Type B pancreatic cell (in vitro differentiated cells): ENCODE measurements around the gene IRF2BP1. TPM values are rescaled to one million over a fixed set of nuclear protein-coding genes. Genes with fewer than 3 reads are reported as not detected.

Experiments
- DNase-seq: peaks from one replicate; pipeline ENCODE4 v3.0.0; 2021; ENCODE audit warnings: mixed read lengths; ENCODE audit not compliant: unreplicated experiment; ENCODE audit errors: extremely low spot score
- H3K27ac Mint-ChIP-seq: 2 replicates; pipeline ENCODE4 v1.8.0; 2021; ENCODE audit warnings: mild to moderate bottlenecking, mixed read lengths
- H3K27me3 Mint-ChIP-seq: 2 replicates; pipeline ENCODE4 v1.8.0; 2021; ENCODE audit warnings: mixed read lengths
- H3K36me3 Mint-ChIP-seq: 2 replicates; pipeline ENCODE4 v1.8.0; 2021; ENCODE audit warnings: mixed read lengths
- H3K4me1 Mint-ChIP-seq: one replicate; pipeline ENCODE4 v1.8.0; 2021; ENCODE audit warnings: mixed read lengths; ENCODE audit not compliant: unreplicated experiment
- H3K4me3 Mint-ChIP-seq: 2 replicates; pipeline ENCODE4 v1.8.0; 2021; ENCODE audit warnings: mild to moderate bottlenecking, mixed read lengths
- H3K9me3 Mint-ChIP-seq: 2 replicates; pipeline ENCODE4 v1.8.0; 2021; ENCODE audit warnings: mixed read lengths
- total RNA-seq: library from RNA; stranded (reverse); gene quantifications from 2 replicates; pipeline ENCODE4 v1.2.1, GENCODE V29; 2021; ENCODE audit warnings: low replicate concordance
- TF ChIP-seq, protein P1 (sequence below): fragments of 200-600 bp; sonication (generic); conservative IDR thresholded peaks from 2 replicates; pipeline ENCODE4 v1.5.0; 2021; ENCODE audit warnings: antibody characterized with exemption, mild to moderate bottlenecking

The IRF2BP1 gene
- total RNA-seq, 1 donor from 2014 or later: 32.2 TPM

DNA sequence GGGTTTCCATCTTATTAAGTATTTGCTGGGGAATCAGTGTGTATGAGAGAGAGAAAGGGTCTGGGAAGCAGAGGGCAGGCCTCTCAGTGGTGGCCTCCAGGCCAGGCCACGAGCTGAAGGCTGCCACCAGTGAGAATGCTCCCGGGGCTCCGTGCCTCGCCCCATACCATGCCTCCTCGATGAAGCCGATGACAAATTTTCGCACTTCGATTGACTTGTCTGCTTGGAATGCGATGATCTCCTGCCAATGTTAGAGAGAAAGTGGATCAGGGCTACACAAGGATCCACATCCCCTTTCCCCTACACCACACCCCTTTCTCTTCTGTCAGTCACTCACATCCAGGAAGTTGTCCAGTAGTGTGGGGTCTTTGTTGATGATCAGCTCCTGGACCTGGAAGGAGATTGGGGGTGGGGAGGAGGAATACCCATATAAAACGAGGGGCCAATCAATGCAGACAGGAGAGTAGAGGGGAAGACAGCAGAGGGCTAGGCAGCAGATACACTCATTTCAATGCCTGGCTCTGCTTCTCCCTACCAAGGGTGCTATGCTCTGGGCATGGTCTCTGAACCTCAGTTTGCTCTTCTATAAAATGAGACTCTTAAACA lies 33.7 kb downstream of the IRF2BP1 start:
- no peak for DNase-seq
- H3K4me3 Mint-ChIP-seq: no peak overlapping the region
- no peaks in the 10 kb centered on the region for H3K9me3 Mint-ChIP-seq
- H3K4me1 Mint-ChIP-seq: no peaks in the 10 kb centered on the region
- peaks cover 19% of the 10 kb centered on the region for H3K36me3 Mint-ChIP-seq
- TF ChIP-seq, protein P1, sequence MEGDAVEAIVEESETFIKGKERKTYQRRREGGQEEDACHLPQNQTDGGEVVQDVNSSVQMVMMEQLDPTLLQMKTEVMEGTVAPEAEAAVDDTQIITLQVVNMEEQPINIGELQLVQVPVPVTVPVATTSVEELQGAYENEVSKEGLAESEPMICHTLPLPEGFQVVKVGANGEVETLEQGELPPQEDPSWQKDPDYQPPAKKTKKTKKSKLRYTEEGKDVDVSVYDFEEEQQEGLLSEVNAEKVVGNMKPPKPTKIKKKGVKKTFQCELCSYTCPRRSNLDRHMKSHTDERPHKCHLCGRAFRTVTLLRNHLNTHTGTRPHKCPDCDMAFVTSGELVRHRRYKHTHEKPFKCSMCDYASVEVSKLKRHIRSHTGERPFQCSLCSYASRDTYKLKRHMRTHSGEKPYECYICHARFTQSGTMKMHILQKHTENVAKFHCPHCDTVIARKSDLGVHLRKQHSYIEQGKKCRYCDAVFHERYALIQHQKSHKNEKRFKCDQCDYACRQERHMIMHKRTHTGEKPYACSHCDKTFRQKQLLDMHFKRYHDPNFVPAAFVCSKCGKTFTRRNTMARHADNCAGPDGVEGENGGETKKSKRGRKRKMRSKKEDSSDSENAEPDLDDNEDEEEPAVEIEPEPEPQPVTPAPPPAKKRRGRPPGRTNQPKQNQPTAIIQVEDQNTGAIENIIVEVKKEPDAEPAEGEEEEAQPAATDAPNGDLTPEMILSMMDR: no peak
- H3K27me3 Mint-ChIP-seq: no peaks in the 10 kb centered on the region
- H3K27ac Mint-ChIP-seq: no peak overlapping the region

DNA sequence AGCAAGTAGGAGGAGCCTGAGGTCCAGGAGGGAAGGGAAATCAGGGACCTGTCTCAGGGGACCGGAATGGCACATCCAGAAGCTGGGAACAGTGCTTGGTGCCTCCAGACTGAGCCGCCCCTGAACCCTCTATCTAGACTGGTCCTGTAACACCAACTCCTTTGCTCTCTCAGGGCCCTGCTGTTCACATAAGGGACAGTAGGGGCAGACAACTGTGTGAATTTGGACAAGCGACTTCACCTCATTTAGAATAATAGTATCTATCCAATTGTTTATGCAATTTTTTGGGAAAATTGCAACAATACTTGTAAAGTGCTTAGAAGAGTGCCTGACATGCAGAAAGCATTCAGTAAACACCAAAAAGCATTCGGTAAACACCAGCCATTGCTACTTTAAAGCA lies 37.0 kb downstream of the IRF2BP1 start:
- Mint-ChIP-seq H3K27me3 (no peaks in the 10 kb centered on the region), H3K4me3 (no peak overlapping the region), H3K4me1 (no peaks in the 10 kb centered on the region), H3K27ac (no peak overlapping the region), H3K36me3 (peaks cover 34% of the 10 kb centered on the region), H3K9me3 (no peaks in the 10 kb centered on the region)
- no peak for DNase-seq
- TF ChIP-seq, protein P1: peak; percentile 62

DNA sequence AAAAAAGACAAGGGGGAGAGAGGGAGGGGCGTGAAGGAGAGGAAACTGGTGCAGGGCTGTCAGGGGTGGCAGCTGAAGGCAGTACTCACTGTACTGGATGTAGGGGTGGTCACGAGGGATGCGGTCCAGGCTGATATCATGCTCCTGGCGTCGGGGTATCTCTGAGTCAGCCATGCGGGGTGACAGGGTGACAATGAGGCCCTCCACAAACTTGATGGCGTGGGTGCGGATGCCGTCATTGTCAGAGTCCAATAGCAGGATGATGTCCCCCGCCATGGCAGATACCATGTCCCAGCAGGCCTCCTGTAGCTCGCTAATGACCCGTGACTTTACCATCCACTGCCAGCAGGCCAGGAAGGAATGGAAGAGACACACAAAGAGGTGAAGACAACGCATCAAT lies 38.3 kb downstream of the IRF2BP1 start:
- TF ChIP-seq, protein P1: no peak
- H3K9me3 Mint-ChIP-seq: no peaks in the 10 kb centered on the region
- no peaks in the 10 kb centered on the region for H3K4me1 Mint-ChIP-seq
- no peaks in the 10 kb centered on the region for H3K27me3 Mint-ChIP-seq
- peaks cover 43% of the 10 kb centered on the region for H3K36me3 Mint-ChIP-seq
- no peak overlapping the region for H3K4me3 Mint-ChIP-seq
- no peak for DNase-seq
- no peak overlapping the region for H3K27ac Mint-ChIP-seq

DNA sequence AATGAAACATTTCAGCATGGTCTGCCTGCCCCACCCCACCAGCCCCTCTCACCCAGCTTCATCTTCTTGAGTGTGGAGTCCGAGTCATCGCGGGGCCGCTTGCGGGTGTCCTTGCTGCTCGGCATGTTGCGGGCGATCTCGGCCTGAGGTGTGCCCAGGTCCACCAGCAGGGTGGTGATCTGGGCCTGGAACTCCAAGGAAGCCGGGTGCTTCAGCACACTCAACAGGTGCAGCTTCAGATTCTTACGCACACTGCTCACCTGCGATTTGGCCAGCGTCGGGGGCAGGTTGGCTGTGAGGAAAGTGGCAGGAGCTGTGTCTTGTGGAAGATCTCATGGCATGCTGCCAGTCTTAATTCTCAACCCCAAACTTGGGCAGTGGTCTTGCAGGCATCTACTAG lies 43.7 kb downstream of the IRF2BP1 start:
- Mint-ChIP-seq H3K27me3 (no peaks in the 10 kb centered on the region), H3K36me3 (peaks cover 49% of the 10 kb centered on the region), H3K4me3 (no peak overlapping the region), H3K27ac (no peak overlapping the region), H3K9me3 (no peaks in the 10 kb centered on the region), H3K4me1 (no peaks in the 10 kb centered on the region)
- TF ChIP-seq, protein P1: no peak
- no peak for DNase-seq

DNA sequence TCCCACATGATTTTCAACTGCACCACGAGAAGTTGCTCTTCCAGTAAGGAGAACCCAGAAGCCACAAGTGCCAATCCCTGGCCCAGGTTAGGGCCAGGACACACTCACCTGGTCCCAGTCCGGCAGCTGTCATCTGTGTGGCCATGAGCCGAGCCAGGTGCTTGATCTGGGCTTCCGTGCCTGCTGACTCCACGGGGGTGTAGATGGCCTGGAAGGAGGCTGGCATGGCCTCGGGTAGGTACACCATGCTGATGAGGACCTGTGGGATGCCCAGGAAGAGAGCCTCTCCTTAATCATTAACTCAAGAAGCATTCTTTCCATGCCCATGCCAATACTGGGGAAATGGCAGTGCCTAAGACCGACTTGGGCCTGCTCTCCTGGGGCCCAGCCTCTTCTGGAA lies 51.0 kb downstream of the IRF2BP1 start:
- no peaks in the 10 kb centered on the region for H3K9me3 Mint-ChIP-seq
- TF ChIP-seq, protein P1: no peak
- no peak for DNase-seq
- no peaks in the 10 kb centered on the region for H3K4me1 Mint-ChIP-seq
- H3K27me3 Mint-ChIP-seq: no peaks in the 10 kb centered on the region
- H3K27ac Mint-ChIP-seq: no peak overlapping the region
- H3K4me3 Mint-ChIP-seq: no peak overlapping the region
- peaks cover 37% of the 10 kb centered on the region for H3K36me3 Mint-ChIP-seq

Other genes starting within 250 kb of the IRF2BP1 start
- 46.9 and 61.4 TPM in 2 replicates for gene EML2, start 246.7 kb downstream of the IRF2BP1 start, total RNA-seq
- 8.0 and 9.1 TPM in 2 replicates for gene GIPR, start 217.9 kb downstream of the IRF2BP1 start, total RNA-seq
- 397 and 471 TPM in 2 replicates for gene SNRPD2, start 194.2 kb downstream of the IRF2BP1 start, total RNA-seq
- 8.2 and 9.4 TPM in 2 replicates for gene QPCTL, start 193.5 kb downstream of the IRF2BP1 start, total RNA-seq
- gene FBXO46, start 155.2 kb downstream of the IRF2BP1 start, total RNA-seq: 27.8 and 37.5 TPM in 2 replicates
- not detected in 2 replicates for gene MEIOSIN, start 152.7 kb downstream of the IRF2BP1 start, total RNA-seq
- 19.7 and 38.0 TPM in 2 replicates for gene SIX5, start 116.9 kb downstream of the IRF2BP1 start, total RNA-seq
- gene DMPK, start 103.7 kb downstream of the IRF2BP1 start, total RNA-seq: 42.5 and 97.7 TPM in 2 replicates
- gene DMWD, start 93.3 kb downstream of the IRF2BP1 start, total RNA-seq: 56.3 and 94.0 TPM in 2 replicates
- gene RSPH6A, start 70.8 kb downstream of the IRF2BP1 start, total RNA-seq: 0.19 and 0.26 TPM in 2 replicates
- 66.7 and 93.0 TPM in 2 replicates for gene SYMPK, start 23.0 kb downstream of the IRF2BP1 start, total RNA-seq
- 3.3 and 5.0 TPM in 2 replicates for gene FOXA3, start 21.8 kb downstream of the IRF2BP1 start, total RNA-seq
- 8.0 and 8.5 TPM in 2 replicates for gene MYPOP, start 16.5 kb upstream of the IRF2BP1 start, total RNA-seq
- not detected in 2 replicates for gene NANOS2, start 28.6 kb upstream of the IRF2BP1 start, total RNA-seq
- gene NOVA2, start 87.7 kb upstream of the IRF2BP1 start, total RNA-seq: 0.17 and 5.0 TPM in 2 replicates
- gene CCDC61, start 109.3 kb upstream of the IRF2BP1 start, total RNA-seq: 16.9 and 19.4 TPM in 2 replicates
- not detected in 2 replicates for gene PGLYRP1, start 136.9 kb upstream of the IRF2BP1 start, total RNA-seq
- gene IGFL4, start 154.9 kb upstream of the IRF2BP1 start, total RNA-seq: 1.3 and 3.3 TPM in 2 replicates
- not detected in 2 replicates for gene IGFL3, start 238.5 kb upstream of the IRF2BP1 start, total RNA-seq